Ovary (tissue), 9 donors: ENCODE measurements around the gene ANAPC1. TPM values are rescaled to one million over a fixed set of nuclear protein-coding genes. Genes with fewer than 3 reads are reported as not detected.
"Not testable (repeated sequence)": the region's sequence is repeated elsewhere in the genome, so short reads cannot be mapped to it uniquely, and the experiment has no call there.

ENCODE experiments used
- DNase-seq, 5 donors: peaks; one replicate each; pipeline ENCODE4 v3.0.0-alpha.2; 2019 to 2020
- H3K27ac ChIP-seq, 2 donors: fragments of 200-600 bp; one replicate each; pipeline versions ENCODE4 v1.5.1 to v1.8.0; 2019 to 2022
- H3K27me3 ChIP-seq: fragments of 200-600 bp; one replicate; pipeline ENCODE4 v1.8.0; 2022
- H3K36me3 ChIP-seq: fragments of 200-600 bp; sonication (generic); one replicate; pipeline ENCODE4 v1.5.1; 2019
- H3K4me1 ChIP-seq: one replicate; pipeline ENCODE4 v1.8.1; 2013; ENCODE audit warnings: mild to moderate bottlenecking, moderate library complexity; ENCODE audit not compliant: insufficient read depth
- H3K4me3 ChIP-seq: fragments of 200-600 bp; sonication (generic); one replicate; pipeline ENCODE4 v1.5.1; 2017
- H3K9me3 ChIP-seq, 2 donors: fragments of 200-600 bp in 1 of 2; sonication (generic) in 1 of 2; one replicate each; pipeline versions ENCODE4 v1.5.1 to v1.8.1; 2013 to 2019; ENCODE audit warnings: mild to moderate bottlenecking in 1 of 2, moderate library complexity in 1 of 2
- WGBS, 3 donors: extraction: QIAGEN DNeasy Blood & Tissue Kit in 1 of 3; methylation state at CpG; one replicate each; pipeline versions ENCODE4 v1.1.5 to v1.1.7; 2013 to 2017; 5-methylcytosine and 5-hydroxymethylcytosine counted together
- intact Hi-C, 4 donors: fragments of 100-400 bp; cut with DNase I; formaldehyde crosslinking; loops; one replicate each; pipeline versions ENCODE4 v1.11.0 to v1.15.1; 2022 to 2023
- microRNA-seq, 3 donors: library from miRNA; unstranded; fragments of <30 nt; microRNA quantifications; one replicate each; pipeline versions ENCODE4 to v1.2.0, GENCODE V29; 2019 to 2020
- polyA plus RNA-seq, 2 donors: library from polyadenylated mRNA; stranded (reverse); fragments of 200-250 nt in 1 of 2; fragments of 350-450 nt in 1 of 2; fragmentation: Illumina TruSeq in 1 of 2; extraction: RNeasy Lipid Tissue Mini Kit (QIAGEN cat#74804) in 1 of 2; gene quantifications; one replicate each; pipeline ENCODE4 v1.2.3, GENCODE V29; 2013 to 2014
- small RNA-seq: library from RNA; depleted of rRNA; stranded (forward); fragments of <200 nt; gene quantifications from one replicate; pipeline ENCODE3, GENCODE V24; 2016
- total RNA-seq, 7 donors: library from RNA; depleted of rRNA in 2 of 7; stranded (reverse); fragments of >200 nt in 2 of 7; fragmentation: NEBNext Ultra II Directional in 3 of 7; extraction: Animal tissue kit (Norgen Biotek cat#: 25700) in 3 of 7; gene quantifications; one replicate each; pipeline versions ENCODE4 v1.1.0 to v1.2.4, GENCODE V29; 2016 to 2023
- donor health status: DM: no; HTN: no; CAD: no; lungs with moderate emphysema.
- donor health status: DM: no; HTN: no; CAD: no.
- donor health status: Bipolar disorder and iron deficiency.
- donor health status: DM: yes; HTN: yes; CAD: no.
- donor health status: DM: no; HTN: no; CAD: no.
- donor health status: DM: yes; HTN: yes; CAD: no.

ANAPC1 gene
- total and polyA plus RNA-seq, 9 donors: 7.6 to 43.3 (median 31.9) TPM

- peak in 1 of 5 donors; percentile 24 for DNase-seq
Measured at GRCh38 chr2:111735838-111736721, 147.9 kb downstream of the ANAPC1 start.

DNA sequence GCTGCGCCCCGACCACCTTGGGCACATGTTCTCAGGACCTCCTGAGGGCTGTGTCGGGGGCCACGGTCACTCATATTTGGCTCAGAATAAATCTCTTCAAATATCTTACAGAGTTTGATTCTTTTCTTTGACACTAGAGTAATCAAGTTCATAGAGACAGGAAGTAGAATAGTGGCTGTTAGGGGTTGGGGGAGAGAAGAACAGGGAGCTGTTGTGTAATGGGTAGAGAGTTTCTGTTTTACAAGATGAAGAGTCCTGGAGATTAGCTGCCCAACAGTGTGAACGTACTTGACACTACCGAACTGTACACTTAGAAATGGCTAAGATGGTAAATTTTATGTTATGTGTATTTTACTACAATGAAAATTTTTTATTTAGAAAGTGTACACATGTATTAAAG, 148.6 kb downstream of the ANAPC1 start:
- H3K4me3 ChIP-seq, H3K36me3 ChIP-seq, intact Hi-C loops, H3K27ac ChIP-seq, H3K27me3 ChIP-seq, DNase-seq, H3K4me1 ChIP-seq, H3K9me3 ChIP-seq: not testable (repeated sequence)
- whole genome bisulfite sequencing, 3 donors: 77 to 95% (median 86%) methylated on average over 4 to 6 of the region's 6 CpGs

More at GRCh38 chr2:111735838-111736721, 147.9 kb downstream of the ANAPC1 start:
- H3K4me3 ChIP-seq, H3K9me3 ChIP-seq, H3K4me1 ChIP-seq, intact Hi-C loops, H3K27me3 ChIP-seq, H3K36me3 ChIP-seq, H3K27ac ChIP-seq: not testable (repeated sequence)
- 10 to 15% (median 11%) methylated on average over 7 of the region's 9 CpGs for WGBS, 3 donors

GRCh38 chr2:111729812-111730458, 154.1 kb downstream of the ANAPC1 start:
- H3K9me3 ChIP-seq, H3K4me3 ChIP-seq, H3K4me1 ChIP-seq, H3K27ac ChIP-seq, H3K36me3 ChIP-seq, intact Hi-C loops, H3K27me3 ChIP-seq, DNase-seq: not testable (repeated sequence)
- WGBS, 3 donors: 100% methylated on average over 3 of the region's 9 CpGs; no CpG with 5 or more reads in 2 of the 3 donors

GRCh38 chr2:111727611-111728110, 156.3 kb downstream of the ANAPC1 start:
- H3K27ac ChIP-seq, intact Hi-C loops, DNase-seq, H3K4me3 ChIP-seq, H3K4me1 ChIP-seq, H3K36me3 ChIP-seq, H3K27me3 ChIP-seq, H3K9me3 ChIP-seq: not testable (repeated sequence)
- WGBS, 3 donors: 46 to 54% (median 50%) methylated on average over 9 to 11 of the region's 16 CpGs

- H3K9me3 ChIP-seq, H3K27me3 ChIP-seq, intact Hi-C loops, H3K36me3 ChIP-seq, H3K4me3 ChIP-seq, H3K4me1 ChIP-seq, H3K27ac ChIP-seq, DNase-seq: not testable (repeated sequence)
- 76 to 87% (median 78%) methylated on average over 4 to 6 of the region's 6 CpGs for WGBS, 3 donors
Measured at GRCh38 chr2:111725742-111726141, 158.3 kb downstream of the ANAPC1 start.

GRCh38 chr2:111719610-111720009, 164.4 kb downstream of the ANAPC1 start:
- H3K9me3 ChIP-seq, H3K27ac ChIP-seq, H3K27me3 ChIP-seq, H3K36me3 ChIP-seq, intact Hi-C loops, H3K4me1 ChIP-seq, H3K4me3 ChIP-seq, DNase-seq: not testable (repeated sequence)
- WGBS, 3 donors: 65 to 86% (median 84%) methylated on average over 3 to 8 of the region's 9 CpGs

Small RNA genes lying within 50 kb of the gene (microRNA-seq; reads per million reads assigned to microRNA genes)
- 0 reads per million in 3 donors for gene MIR4771-2

Small RNA genes lying within 50 kb of the gene (small RNA-seq; reads per million reads assigned to genes)
- not detected for gene MIR4771-2
- not detected for gene RN7SL297P

Other genes with a start within 250 kb of the ANAPC1 start
- gene MERTK, start 14.4 kb upstream of the ANAPC1 start, total RNA-seq: 10 to 100 TPM; 11.0 to 20.7 (median 13.7) TPM
- 10 to 100 TPM in 1 of 2 donors, 1 to 10 TPM in 1; 8.3 to 21.9 TPM for gene MERTK, start 14.4 kb upstream of the ANAPC1 start, polyA plus RNA-seq
- gene TMEM87B, start 171.1 kb upstream of the ANAPC1 start, total RNA-seq: 10 to 100 TPM; 11.0 to 23.8 (median 13.2) TPM
- 10 to 100 TPM in 1 of 2 donors, 1 to 10 TPM in 1; 7.1 to 18.4 TPM for gene TMEM87B, start 171.1 kb upstream of the ANAPC1 start, polyA plus RNA-seq